NCI-H226 (cell line): ENCODE data around the gene CLK1.
"Not testable (repeated sequence)": the region's sequence is repeated elsewhere in the genome, so short reads cannot be mapped to it uniquely, and the experiment has no call there.

ENCODE experiments used
- DNase-seq: peaks from one replicate; pipeline ENCODE4 v3.0.0-alpha.2; 2015

CLK1 gene

DNA sequence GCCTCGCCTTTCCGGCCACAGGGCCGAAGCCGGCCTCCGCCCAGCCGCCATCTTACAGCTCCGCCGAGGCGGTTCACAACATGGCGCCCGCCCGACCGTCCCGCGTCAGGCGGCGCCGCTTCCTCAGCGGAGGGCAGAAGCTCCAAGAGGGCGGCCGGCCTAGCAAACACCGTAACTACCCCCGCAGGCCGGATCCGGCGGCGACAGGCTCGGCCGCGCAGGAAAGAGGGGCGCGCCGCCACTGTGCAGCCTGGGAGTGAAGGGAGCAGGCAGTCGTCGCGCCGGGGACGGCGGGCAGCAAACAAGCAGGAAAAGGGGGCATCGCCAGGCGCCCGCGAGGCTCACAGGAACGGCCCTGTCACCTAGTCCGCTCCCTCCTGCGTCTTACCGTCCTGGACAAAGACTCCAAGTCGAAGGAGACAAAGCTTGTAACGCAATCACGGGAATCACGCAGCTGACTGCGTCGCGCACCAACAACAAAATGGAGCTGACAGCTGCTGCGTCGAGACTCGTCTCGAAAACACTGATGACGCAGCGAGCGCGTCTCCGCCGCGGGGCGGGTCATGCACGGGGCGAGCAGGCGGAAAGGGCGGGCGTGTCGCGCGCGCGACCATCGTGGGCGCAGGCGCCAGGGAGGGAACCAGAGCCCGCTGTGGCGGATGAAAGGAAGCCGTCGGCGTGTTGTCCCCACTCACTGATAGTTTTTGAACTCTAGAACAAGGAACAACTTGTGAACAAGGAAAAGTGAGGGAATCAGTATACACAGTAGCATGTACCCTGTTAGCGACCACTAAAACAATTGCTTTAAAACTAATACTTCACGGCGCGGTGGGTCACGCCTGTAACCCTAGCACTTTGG is at the start of gene CLK1:
Gene CLK1, minus strand, starts transcription at position 483 of the 859 bp plus-strand sequence. CDS start 2,796 bp downstream, outside the sequence.
- DNase-seq, result peak; percentile 78

- DNase-seq, result no peak
Measured at GRCh38 chr2:200913654-200914053, 49.2 kb upstream of the CLK1 start.

DNA sequence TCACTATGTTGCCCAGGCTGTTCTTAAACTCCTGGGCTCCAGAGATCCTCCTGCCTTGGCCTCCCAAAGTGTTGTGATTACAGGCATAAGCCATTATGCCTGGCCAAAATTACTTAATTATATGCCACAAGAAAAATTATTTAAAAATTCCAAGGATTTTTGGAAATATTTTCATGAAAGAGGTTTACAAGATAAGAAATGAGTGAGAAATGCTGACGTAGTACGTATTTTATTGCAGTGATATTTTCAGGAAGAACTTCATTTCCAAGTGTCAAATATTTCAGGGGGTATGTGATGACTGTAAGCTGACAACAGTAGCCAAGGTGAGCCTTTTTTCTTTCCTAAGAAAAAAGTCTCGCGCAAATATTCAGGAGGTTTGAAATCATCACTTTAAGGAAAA is 45.5 kb upstream of the CLK1 start:
- DNase-seq, result no peak

DNA sequence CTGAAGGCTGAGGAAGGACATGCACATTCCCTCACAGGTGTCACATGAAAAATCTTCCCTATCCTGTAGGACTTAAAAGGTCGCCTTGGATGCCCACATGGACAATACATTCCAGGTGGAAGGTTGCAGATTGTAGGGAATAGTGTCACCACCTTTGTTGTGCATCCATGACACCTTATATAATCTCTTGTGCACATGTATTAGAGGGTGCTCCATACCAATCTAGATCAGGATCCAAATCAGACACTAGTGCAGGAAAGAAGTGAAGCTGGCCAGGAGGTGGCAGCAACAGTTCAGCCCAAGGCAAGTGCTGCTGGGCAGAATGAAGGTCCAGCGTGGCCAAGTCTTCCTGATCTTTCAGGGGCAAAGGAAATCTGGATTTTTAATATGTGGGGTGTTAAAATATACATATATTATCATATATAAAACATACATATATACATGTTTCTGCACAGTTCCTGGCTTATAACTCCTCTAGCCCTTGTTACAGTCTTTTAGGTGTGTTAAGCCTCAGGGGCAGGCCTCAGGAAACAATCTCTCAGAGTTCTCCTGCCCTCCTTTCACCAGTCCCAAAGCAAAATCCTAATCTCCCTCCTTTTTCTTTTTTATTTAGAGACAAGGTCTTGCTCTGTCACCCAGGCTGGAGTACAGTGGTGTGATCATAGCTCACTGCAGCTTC is 41.3 kb upstream of the CLK1 start:
- peak; percentile 3 for DNase-seq

GRCh38 chr2:200901459-200902072 is 37.1 kb upstream of the CLK1 start:
- DNase-seq, result peak; percentile 41

GRCh38 chr2:200899482-200899881 is 35.0 kb upstream of the CLK1 start:
- no peak for DNase-seq

- peak; percentile 89 for DNase-seq
Measured at GRCh38 chr2:200888704-200889625, 24.5 kb upstream of the CLK1 start, which contains the start of the genes NIF3L1 and PPIL3. NIF3L1 (plus strand) TSS chr2:200889371; CDS start chr2:200891944, 2,573 bp downstream. PPIL3 (minus strand) TSS chr2:200889077; CDS start chr2:200887615, 1,462 bp downstream.

DNA sequence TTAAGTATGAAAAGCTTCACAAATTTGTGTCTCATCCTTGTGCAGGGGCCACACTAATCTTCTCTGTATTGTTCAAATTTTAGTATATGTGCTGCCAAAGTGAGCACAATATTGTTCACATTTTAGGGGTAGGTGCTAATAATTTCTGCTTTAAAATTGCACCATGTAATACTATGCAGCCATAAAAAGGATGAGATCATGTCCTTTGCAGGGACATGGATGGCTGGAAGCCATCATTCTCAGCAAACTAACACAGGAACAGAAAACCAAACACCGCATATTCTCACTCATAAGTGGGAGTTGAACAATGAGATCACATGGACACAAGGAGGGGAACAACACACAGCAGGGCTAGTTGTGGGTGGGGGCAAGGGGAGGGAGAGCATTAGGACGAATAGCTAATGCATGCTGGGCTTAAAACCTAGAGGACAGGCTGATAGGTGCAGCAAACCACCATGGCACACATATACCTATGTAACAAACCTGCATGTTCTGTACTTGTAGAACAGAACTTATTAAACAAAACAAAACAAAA is 17.3 kb upstream of the CLK1 start:
- DNase-seq, result not testable (repeated sequence)

GRCh38 chr2:200878289-200878880 is 13.9 kb upstream of the CLK1 start:
- DNase-seq, result no peak

GRCh38 chr2:200877443-200877842 is 13.0 kb upstream of the CLK1 start:
- no peak for DNase-seq

GRCh38 chr2:200873560-200873959 is 9.1 kb upstream of the CLK1 start:
- no peak for DNase-seq

DNA sequence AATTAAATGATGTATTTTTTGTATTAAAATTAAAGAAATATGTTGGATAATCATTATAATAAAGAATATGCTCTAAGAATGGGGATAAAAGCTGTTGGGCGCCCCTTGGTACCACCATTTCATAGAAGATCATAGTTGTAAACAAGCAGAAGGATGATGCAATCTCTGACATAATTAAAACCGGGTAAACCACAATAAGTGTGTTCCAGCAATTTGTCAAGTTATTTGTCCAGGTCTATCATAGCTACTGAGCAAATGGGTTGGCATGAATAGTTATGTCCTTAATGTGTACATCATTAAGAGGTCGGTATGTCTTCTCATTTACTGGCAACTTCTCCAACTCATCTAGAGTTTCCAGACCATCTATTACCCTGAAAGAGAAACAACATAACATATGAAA is 6.7 kb upstream of the CLK1 start:
- DNase-seq, result no peak

- DNase-seq, result no peak
Measured at GRCh38 chr2:200869014-200869413, 4.6 kb upstream of the CLK1 start.

GRCh38 chr2:200863782-200864175 is 679 bp downstream of the CLK1 start:
- no peak for DNase-seq

DNA sequence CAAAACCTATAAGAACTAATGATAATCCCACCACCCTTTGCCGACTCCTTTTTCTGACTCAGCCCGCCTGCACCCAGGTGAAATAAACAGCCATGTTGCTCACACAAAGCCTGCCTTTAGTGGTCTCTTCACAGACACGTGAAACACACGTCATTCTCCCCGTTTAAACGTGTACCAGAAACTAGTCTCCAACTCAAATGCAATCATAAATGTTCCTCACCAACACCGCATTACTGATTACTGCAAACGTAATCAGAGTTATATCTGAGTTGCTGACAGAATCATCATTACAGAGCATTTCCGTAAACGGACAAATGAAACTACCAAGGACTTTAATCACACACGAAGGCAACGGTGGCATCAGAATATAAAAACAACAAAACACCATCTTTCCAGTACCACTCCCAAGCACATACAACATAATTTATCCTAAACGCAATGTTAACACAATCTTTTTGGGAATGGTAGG is 1.9 kb downstream of the CLK1 start:
- peak; percentile 40 for DNase-seq

GRCh38 chr2:200861617-200862155 is 2.8 kb downstream of the CLK1 start:
- DNase-seq, result no peak

GRCh38 chr2:200860092-200860795 is 4.2 kb downstream of the CLK1 start:
- peak; percentile 48 for DNase-seq

- no peak for DNase-seq
Measured at GRCh38 chr2:200856806-200857205, 7.7 kb downstream of the CLK1 start.

- no peak for DNase-seq
Measured at GRCh38 chr2:200852605-200853004, 11.9 kb downstream of the CLK1 start.

GRCh38 chr2:200851398-200852248 is 12.8 kb downstream of the CLK1 start:
- DNase-seq, result no peak
